SJCRH30 (cell line): ENCODE measurements around the gene PCNA. TPM values are rescaled to one million over a fixed set of nuclear protein-coding genes. Genes with fewer than 3 reads are reported as not detected.
A peak's percentile ranks its signal among the peaks of the same experiment; 100 is the strongest.
"Not testable (repeated sequence)": the region's sequence is repeated elsewhere in the genome, so short reads cannot be mapped to it uniquely, and the experiment has no call there.

Experiments
- DNase-seq, 2 experiments: peaks; one replicate each; pipeline ENCODE4 v3.0.0-alpha.2; 2015 to 2020
- H3K27ac ChIP-seq: fragments of 250-450 bp; sonication (Bioruptor Pico); 2 replicates; pipeline ENCODE4 v1.5.1; 2020; ENCODE audit warnings: mild to moderate bottlenecking, moderate library complexity
- H3K27me3 ChIP-seq: fragments of 250-450 bp; sonication (Bioruptor Pico); 2 replicates; pipeline ENCODE4 v1.5.1; 2020; ENCODE audit warnings: mild to moderate bottlenecking, moderate library complexity
- H3K36me3 ChIP-seq: fragments of 250-450 bp; sonication (Bioruptor Pico); 2 replicates; pipeline ENCODE4 v1.5.1; 2020; ENCODE audit warnings: mild to moderate bottlenecking, moderate library complexity
- H3K4me1 ChIP-seq: fragments of 250-450 bp; sonication (Bioruptor Pico); 2 replicates; pipeline ENCODE4 v1.5.1; 2020; ENCODE audit warnings: mild to moderate bottlenecking, moderate library complexity
- H3K4me3 ChIP-seq: fragments of 250-450 bp; sonication (Bioruptor Pico); 2 replicates; pipeline ENCODE4 v1.5.1; 2020; ENCODE audit warnings: mild to moderate bottlenecking, moderate library complexity
- H3K9me3 ChIP-seq: fragments of 250-450 bp; sonication (Bioruptor Pico); replicated peaks from 2 replicates; pipeline ENCODE4 v1.5.1; 2020; ENCODE audit warnings: mild to moderate bottlenecking, moderate library complexity
- total RNA-seq: library from RNA; depleted of rRNA; stranded (reverse); fragments of >200 nt; shearing (Covaris generic); gene quantifications from 2 replicates; pipeline ENCODE4 v1.2.3, GENCODE V29; 2014

The PCNA gene
- total RNA-seq, 1 experiment from 2014 or later: 450 TPM

DNA sequence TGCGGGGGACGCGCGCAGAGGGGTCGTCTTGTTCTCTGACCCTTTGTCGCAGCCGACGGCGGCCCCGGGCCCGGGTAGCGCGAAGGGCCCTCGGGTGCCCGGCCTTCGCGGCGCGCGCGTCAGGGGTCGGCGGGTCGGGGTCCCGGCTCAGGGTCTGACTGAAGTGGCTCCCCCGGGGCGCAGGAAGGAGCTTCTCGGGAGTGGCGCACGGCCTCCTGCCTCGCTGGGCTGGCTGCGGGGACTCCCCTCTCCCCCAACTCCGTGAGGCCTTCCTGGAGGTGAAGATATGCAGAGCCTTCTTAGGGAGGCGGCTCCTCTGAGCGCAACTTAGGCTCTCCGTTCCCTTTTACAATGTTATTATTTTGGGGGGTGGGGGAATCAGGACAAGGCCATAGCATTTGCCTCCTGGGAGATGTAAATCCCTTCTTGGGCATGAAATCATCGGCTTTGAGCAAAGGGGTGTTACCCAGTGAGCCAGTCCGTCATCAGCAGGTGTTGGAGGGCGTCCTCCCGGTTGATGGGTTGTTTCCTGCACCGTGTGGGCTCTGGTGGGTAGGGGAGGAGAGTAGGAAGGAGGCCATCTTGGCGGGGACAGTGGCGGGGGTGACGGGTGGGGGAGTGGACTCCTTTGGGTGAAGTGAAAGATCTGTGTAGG, 7.6 kb upstream of the PCNA start:
- Histone ChIP-seq H3K36me3 (no peaks in the 10 kb centered on the region), H3K4me1 (0 out of 2 replicates have a peak, but pooled peaks cover 4% of the 10 kb centered on the region), H3K27ac (peak overlapping the region; percentile 57), H3K27me3 (no peaks in the 10 kb centered on the region), H3K9me3 (no peaks in the 10 kb centered on the region), H3K4me3 (peak overlapping the region; percentile 68)
- peak; percentile 74 to 76 for DNase-seq

DNA sequence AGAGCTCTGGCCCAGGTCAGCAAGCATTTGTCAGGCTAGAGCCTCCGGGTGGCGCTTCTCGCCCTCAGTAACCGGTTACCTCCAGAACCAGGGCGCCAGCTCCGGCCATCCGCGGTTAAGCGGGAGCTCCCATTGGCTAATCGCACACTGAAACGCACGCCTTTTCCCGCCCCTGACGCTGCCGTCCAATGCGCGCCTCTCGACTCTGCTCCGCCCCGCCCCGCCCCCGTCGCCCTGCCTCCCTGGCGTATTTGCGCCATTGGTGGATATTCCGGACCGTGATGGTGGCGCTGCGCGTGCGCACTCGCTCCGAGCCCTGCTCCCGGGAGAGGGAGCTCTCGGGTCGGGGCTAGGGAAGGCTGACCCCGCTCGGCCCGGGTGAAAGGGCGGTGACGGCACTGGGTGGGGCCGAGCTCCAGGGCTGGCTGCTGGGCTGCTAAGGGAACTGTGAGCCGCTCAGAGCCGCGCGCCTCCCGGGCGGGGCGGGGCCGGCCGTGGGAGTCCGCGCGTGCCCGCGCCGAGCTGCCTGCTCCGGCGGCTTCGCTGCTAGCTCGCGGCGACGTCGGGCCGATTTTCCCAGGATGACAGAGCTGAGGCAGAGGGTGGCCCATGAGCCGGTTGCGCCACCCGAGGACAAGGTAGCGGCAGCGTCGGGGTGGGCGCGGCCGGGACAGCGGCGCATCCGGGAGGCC, 6.9 kb upstream of the PCNA start, which contains the start of gene CDS2:
TSS of gene CDS2 (plus strand) at position 497 of the 692 bp plus-strand sequence. CDS start at position 582, 85 bp downstream.
- peak within 1 kb of the TSS; percentile 68 for H3K4me3 ChIP-seq
- H3K27ac ChIP-seq: peak within 1 kb of the TSS; percentile 57
- H3K36me3 ChIP-seq: no peaks in the 10 kb centered on the region
- H3K9me3 ChIP-seq: no peaks in the 10 kb centered on the region
- DNase-seq: peak; percentile 99
- H3K4me1 ChIP-seq: 0 out of 2 replicates have a peak, but pooled peaks cover 4% of the 10 kb centered on the region
- no peaks in the 10 kb centered on the region for H3K27me3 ChIP-seq

DNA sequence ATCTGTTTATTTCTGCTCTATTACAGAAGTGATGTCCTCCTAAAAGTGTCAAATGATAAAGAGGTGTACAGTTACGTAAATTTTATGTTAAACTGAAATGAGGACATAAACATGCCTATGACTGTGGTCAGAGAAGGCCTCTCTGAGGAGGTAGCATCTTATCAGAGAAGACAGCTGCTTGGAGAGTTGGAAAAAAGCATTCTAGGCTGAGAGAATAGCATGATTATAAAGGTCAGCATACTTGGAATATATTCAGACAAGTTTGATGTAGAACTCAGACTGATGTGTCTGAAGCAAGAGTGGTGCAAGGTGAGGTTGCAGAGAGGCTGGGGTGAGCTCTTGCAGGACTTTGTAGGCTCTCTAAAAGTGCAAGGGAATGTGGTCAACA, 3.1 kb upstream of the PCNA start:
- 0 out of 2 replicates have a peak, but pooled peaks cover under 1% of the 10 kb centered on the region for H3K4me1 ChIP-seq
- no peaks in the 10 kb centered on the region for H3K27me3 ChIP-seq
- no peaks in the 10 kb centered on the region for H3K9me3 ChIP-seq
- H3K36me3 ChIP-seq: peaks cover 12% of the 10 kb centered on the region
- no peak for DNase-seq
- no peak overlapping the region for H3K27ac ChIP-seq
- H3K4me3 ChIP-seq: no peak overlapping the region

- no peak for DNase-seq
Observed at GRCh38 chr20:5120185-5120476, 373 bp upstream of the PCNA start.

DNA sequence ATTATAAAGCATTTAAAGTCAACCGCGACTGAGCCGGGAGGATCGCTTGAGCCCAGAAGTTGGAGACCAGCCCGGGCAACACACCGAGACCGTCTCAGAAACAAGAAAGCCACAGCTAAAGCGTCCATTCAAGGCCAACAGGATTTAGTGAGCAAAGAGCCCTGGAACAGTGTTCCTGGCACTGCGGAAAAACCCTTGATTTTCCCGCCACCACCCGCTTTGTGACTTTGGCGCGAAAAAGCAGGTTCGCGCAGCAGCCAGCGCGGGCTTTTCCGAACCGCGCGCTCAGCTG, 669 bp downstream of the PCNA start:
- Histone ChIP-seq H3K36me3 (peaks cover 50% of the 10 kb centered on the region), H3K27ac (peak overlapping the region; percentile 89), H3K4me3 (peak overlapping the region; percentile 89), H3K9me3 (no peaks in the 10 kb centered on the region), H3K4me1 (0 out of 2 replicates have a peak, but pooled peaks cover 2% of the 10 kb centered on the region), H3K27me3 (no peaks in the 10 kb centered on the region)
- DNase-seq: no peak

More at GRCh38 chr20:5120185-5120476, 373 bp upstream of the PCNA start:
- Histone ChIP-seq H3K4me3 (peak overlapping the region; percentile 89), H3K9me3 (no peaks in the 10 kb centered on the region), H3K4me1 (0 out of 2 replicates have a peak, but pooled peaks cover 2% of the 10 kb centered on the region), H3K27me3 (no peaks in the 10 kb centered on the region), H3K27ac (peak overlapping the region; percentile 89; the same call in 1 of the 2 replicates), H3K36me3 (peaks cover 40% of the 10 kb centered on the region)

GRCh38 chr20:5118220-5119142, 1.3 kb downstream of the PCNA start:
- DNase-seq: peak in 1 of 2 experiments; percentile 17
- Histone ChIP-seq H3K9me3 (no peaks in the 10 kb centered on the region), H3K36me3 (peaks cover 56% of the 10 kb centered on the region), H3K4me1 (0 out of 2 replicates have a peak, but pooled peaks cover 2% of the 10 kb centered on the region), H3K27ac (peak overlapping the region; percentile 89), H3K4me3 (peak overlapping the region; percentile 89), H3K27me3 (no peaks in the 10 kb centered on the region)

- Histone ChIP-seq H3K27me3 (no peaks in the 10 kb centered on the region), H3K36me3 (peaks cover 57% of the 10 kb centered on the region), H3K4me1 (0 out of 2 replicates have a peak, but pooled peaks cover 2% of the 10 kb centered on the region), H3K4me3 (no peak overlapping the region), H3K27ac (no peak overlapping the region), H3K9me3 (no peaks in the 10 kb centered on the region)
- DNase-seq: no peak
Observed at GRCh38 chr20:5116875-5117274, 2.9 kb downstream of the PCNA start.

GRCh38 chr20:5114403-5114802, 5.4 kb downstream of the PCNA start:
- DNase-seq: no peak
- Histone ChIP-seq H3K27ac (no peak overlapping the region), H3K4me3 (no peak overlapping the region), H3K27me3 (no peaks in the 10 kb centered on the region), H3K36me3 (peaks cover 61% of the 10 kb centered on the region), H3K4me1 (0 out of 2 replicates have a peak, but pooled peaks cover 2% of the 10 kb centered on the region), H3K9me3 (no peaks in the 10 kb centered on the region)

DNA sequence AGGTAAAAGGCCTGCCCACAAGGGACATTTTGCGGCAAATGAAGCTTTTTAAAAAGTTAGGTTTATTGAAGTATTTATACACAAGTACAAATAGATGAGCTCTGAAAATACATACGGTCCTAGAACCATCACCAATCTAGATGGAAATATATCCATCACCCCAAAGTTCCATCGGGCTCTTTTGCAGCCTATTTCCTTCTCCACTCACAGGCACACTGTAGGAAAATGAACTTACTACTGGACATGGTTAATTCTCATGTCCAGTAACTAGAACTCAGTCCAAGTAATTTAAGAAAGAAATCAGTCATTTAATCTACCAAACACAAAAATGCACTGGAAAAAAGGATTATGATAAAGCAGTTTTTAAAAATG, 6.2 kb downstream of the PCNA start:
- H3K36me3 ChIP-seq: peaks cover 63% of the 10 kb centered on the region
- H3K4me3 ChIP-seq: peak overlapping the region; percentile 96
- no peaks in the 10 kb centered on the region for H3K27me3 ChIP-seq
- no peak for DNase-seq
- H3K27ac ChIP-seq: peak overlapping the region; percentile 70; the same call in 1 of the 2 replicates
- 0 out of 2 replicates have a peak, but pooled peaks cover 2% of the 10 kb centered on the region for H3K4me1 ChIP-seq
- H3K9me3 ChIP-seq: no peaks in the 10 kb centered on the region

GRCh38 chr20:5109276-5109675, 10.5 kb downstream of the PCNA start:
- Histone ChIP-seq H3K4me3 (no peak overlapping the region), H3K4me1 (no peaks in the 10 kb centered on the region), H3K27ac (no peak overlapping the region), H3K9me3 (no peaks in the 10 kb centered on the region), H3K36me3 (peaks cover 53% of the 10 kb centered on the region), H3K27me3 (no peaks in the 10 kb centered on the region)
- DNase-seq: no peak

DNA sequence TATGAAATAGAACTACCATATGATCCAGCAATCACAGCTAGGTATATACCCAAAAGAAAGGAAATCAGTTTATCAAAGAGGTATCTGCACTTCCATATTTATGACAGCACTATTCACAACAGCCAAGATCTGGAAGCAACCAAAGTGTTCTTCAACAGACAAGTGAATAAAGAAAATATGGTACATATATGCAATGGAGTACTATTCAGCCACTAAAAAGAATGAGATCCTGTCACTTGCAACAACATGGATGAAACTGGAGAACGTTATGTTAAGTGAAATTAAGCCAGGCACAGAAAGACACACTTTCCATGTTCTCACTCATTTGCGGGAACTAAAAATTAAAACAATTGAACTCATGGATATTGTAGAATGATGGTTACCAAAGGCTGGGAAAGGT, 15.3 kb downstream of the PCNA start:
- H3K27ac ChIP-seq: no peak overlapping the region
- no peaks in the 10 kb centered on the region for H3K9me3 ChIP-seq
- no peaks in the 10 kb centered on the region for H3K27me3 ChIP-seq
- H3K4me3 ChIP-seq: no peak overlapping the region
- H3K4me1 ChIP-seq: no peaks in the 10 kb centered on the region
- DNase-seq: no peak
- H3K36me3 ChIP-seq: peaks cover 77% of the 10 kb centered on the region

GRCh38 chr20:5100684-5101347, 18.9 kb downstream of the PCNA start:
- peaks cover 67% of the 10 kb centered on the region for H3K36me3 ChIP-seq
- no peak overlapping the region for H3K27ac ChIP-seq
- no peaks in the 10 kb centered on the region for H3K4me1 ChIP-seq
- DNase-seq: peak; percentile 50 to 75
- no peak overlapping the region for H3K4me3 ChIP-seq
- no peaks in the 10 kb centered on the region for H3K27me3 ChIP-seq
- no peaks in the 10 kb centered on the region for H3K9me3 ChIP-seq

DNA sequence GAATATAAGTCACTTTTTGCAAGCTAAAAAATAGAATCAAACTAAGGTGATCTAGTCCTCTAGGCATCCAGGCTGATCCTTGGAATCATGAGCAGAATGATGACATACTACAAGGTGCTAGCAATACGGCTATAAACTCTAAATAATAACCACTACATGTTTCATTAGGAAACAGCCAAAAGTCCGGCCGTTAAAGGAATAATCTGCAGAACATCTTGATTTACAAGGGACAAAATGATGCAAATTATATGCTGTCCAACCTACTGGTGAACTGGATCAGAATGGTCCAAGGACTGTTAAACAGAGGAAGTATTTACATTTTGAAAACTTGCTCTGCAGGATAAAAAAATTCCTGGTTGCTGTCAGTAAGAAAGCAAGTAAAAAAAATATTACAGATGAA, 19.8 kb downstream of the PCNA start:
- H3K4me3 ChIP-seq, H3K4me1 ChIP-seq, H3K27ac ChIP-seq, H3K9me3 ChIP-seq, H3K27me3 ChIP-seq, DNase-seq: not testable (repeated sequence)
- H3K36me3 ChIP-seq: peaks cover 59% of the 10 kb centered on the region

- not testable (repeated sequence) for H3K27me3 ChIP-seq, DNase-seq, H3K27ac ChIP-seq, H3K9me3 ChIP-seq, H3K4me1 ChIP-seq, H3K4me3 ChIP-seq
- peaks cover 52% of the 10 kb centered on the region for H3K36me3 ChIP-seq
Observed at GRCh38 chr20:5099009-5099408, 20.7 kb downstream of the PCNA start.
